Head of caudate nucleus (tissue), 42 donors: ENCODE data around the gene SPATA22.
"Not testable (repeated sequence)": the region's sequence is repeated elsewhere in the genome, so short reads cannot be mapped to it uniquely, and the experiment has no call there.

Experiments used
- DNase-seq, 42 donors: peaks; one replicate each; pipeline versions ENCODE4 v3.0.0 to v3.0.0-alpha.2; 2020 to 2021; ENCODE audit warnings: mixed read lengths in 7 of 42
- intact Hi-C: fragments of 100-400 bp; cut with DNase I; formaldehyde crosslinking; loops from one replicate; pipeline ENCODE4 v1.15.0; 2022

SPATA22 gene

DNA sequence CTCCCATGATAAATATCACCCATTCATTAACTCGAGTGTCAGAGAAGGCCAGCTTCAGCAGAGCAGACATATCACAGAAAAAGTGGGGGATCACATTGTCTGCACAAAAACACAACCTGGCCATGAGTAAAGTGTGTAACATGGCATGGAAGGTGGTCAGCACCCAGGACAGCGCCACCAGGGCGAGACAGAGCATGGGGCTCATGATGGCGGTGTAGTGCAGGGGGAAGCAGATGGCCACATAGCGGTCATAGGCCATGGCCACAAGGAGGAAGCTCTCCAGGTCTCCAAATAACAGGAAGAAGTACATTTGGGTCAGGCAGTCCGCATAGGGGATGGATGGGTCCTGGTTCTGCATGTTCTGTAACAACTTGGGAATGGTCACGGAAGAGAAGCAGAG is 73.8 kb downstream of the SPATA22 start:
- intact Hi-C loops, DNase-seq: not testable (repeated sequence)
